HG03060 (cell line): ENCODE measurements around the gene RALGAPA2.

Source experiments
- ATAC-seq: cut with Tn5 transposase; IDR thresholded peaks from one replicate; pipeline ENCODE4 v1.9.1; 2021; ENCODE audit warnings: low read depth, moderate number of reproducible peaks; ENCODE audit not compliant: unreplicated experiment

RALGAPA2 gene

GRCh38 chr20:20414640-20415220, 297.7 kb downstream of the RALGAPA2 start:
- ATAC-seq = no peak

GRCh38 chr20:20413810-20414281, 298.6 kb downstream of the RALGAPA2 start:
- no peak for ATAC-seq

- no peak for ATAC-seq
These were observed 299.7 kb downstream of the RALGAPA2 start for GRCh38 chr20:20412750-20413149.

- no peak for ATAC-seq
These were observed 300.6 kb downstream of the RALGAPA2 start for GRCh38 chr20:20411836-20412235.

GRCh38 chr20:20411402-20411801, 301.0 kb downstream of the RALGAPA2 start:
- no peak for ATAC-seq

GRCh38 chr20:20410678-20411077, 301.8 kb downstream of the RALGAPA2 start:
- ATAC-seq = no peak

GRCh38 chr20:20409331-20409730, 303.1 kb downstream of the RALGAPA2 start:
- ATAC-seq = no peak

- no peak for ATAC-seq
These were observed 304.3 kb downstream of the RALGAPA2 start for GRCh38 chr20:20407891-20408805.

- no peak for ATAC-seq
These were observed 306.1 kb downstream of the RALGAPA2 start for GRCh38 chr20:20406306-20406705.

GRCh38 chr20:20405623-20406022, 306.8 kb downstream of the RALGAPA2 start:
- ATAC-seq = no peak

- ATAC-seq = no peak
These were observed 307.8 kb downstream of the RALGAPA2 start for GRCh38 chr20:20404633-20405032.

- no peak for ATAC-seq
These were observed 310.5 kb downstream of the RALGAPA2 start for GRCh38 chr20:20401991-20402390.

GRCh38 chr20:20399531-20400500, 312.6 kb downstream of the RALGAPA2 start:
- ATAC-seq = no peak

GRCh38 chr20:20398123-20398522, 314.3 kb downstream of the RALGAPA2 start:
- ATAC-seq = no peak

GRCh38 chr20:20396794-20397193, 315.6 kb downstream of the RALGAPA2 start:
- no peak for ATAC-seq

GRCh38 chr20:20395903-20396568, 316.4 kb downstream of the RALGAPA2 start:
- no peak for ATAC-seq

- no peak for ATAC-seq
These were observed 317.4 kb downstream of the RALGAPA2 start for GRCh38 chr20:20395087-20395486.

GRCh38 chr20:20393207-20394120, 319.0 kb downstream of the RALGAPA2 start:
- ATAC-seq = no peak

- ATAC-seq = no peak
These were observed 320.7 kb downstream of the RALGAPA2 start for GRCh38 chr20:20391766-20392165.
